Loucy (cell line): ENCODE measurements around the gene ZNRF3.

ENCODE experiments used
- CTCF ChIP-seq: fragments of 200-600 bp; sonication (generic); conservative IDR thresholded peaks from 2 replicates; pipeline ENCODE4 v1.5.1; 2014; ENCODE audit warnings: mild to moderate bottlenecking, antibody characterized with exemption, low read length
- EZH2phosphoT487 ChIP-seq: fragments of 200-600 bp; IDR thresholded peaks from 2 replicates; pipeline ENCODE4 v1.6.1; 2018; ENCODE audit warnings: antibody characterized with exemption, mild to moderate bottlenecking, moderate library complexity, borderline replicate concordance

DNA sequence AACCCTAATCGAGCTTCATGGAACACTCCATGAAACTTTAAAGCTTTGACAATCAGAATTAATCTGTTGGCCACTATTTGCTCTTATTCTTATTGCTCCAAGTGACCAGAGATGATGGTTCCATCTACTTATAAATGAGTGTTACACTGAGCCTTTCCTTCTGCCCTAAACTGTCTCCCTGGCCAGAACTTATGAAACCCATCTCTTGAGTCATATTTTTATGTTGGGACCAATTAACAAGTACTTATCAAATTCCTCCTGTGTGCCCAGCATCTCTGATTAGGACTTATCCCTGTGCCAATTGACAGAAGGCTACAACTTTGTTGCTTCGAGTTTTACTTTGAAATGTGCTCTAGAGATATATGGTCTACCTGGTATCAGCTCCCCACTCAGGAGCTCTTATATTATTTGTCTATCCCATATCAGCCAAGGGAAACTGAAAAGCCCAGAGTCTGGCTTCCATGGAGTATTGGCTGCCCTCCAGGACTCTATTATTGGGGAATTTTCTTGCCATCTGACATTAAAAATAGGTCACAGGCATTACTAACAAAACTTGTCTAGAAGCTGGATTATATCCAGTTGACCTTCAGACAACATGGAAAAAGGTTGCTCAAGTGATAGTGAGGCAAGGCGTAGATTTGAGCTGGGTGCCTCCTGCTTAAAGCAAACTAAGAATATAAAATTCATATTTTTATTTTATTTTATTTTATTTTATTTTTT lies 198.3 kb downstream of the ZNRF3 start:
- TF ChIP-seq CTCF (no peak), EZH2phosphoT487 (no peak)
